HepG2 (cell line): ENCODE measurements around the gene STUB1. TPM values are rescaled to one million over a fixed set of nuclear protein-coding genes. Genes with fewer than 3 reads are reported as not detected.

Source experiments
- AFF4 ChIP-seq: sonication (generic); formaldehyde crosslinking; IDR thresholded peaks from 2 replicates; pipeline ENCODE4 v1.4.0; 2020; ENCODE audit warnings: missing genetic modification reagents
- CHCHD3 ChIP-seq: sonication (generic); formaldehyde crosslinking; IDR thresholded peaks from 2 replicates; pipeline ENCODE4 v1.8.0; 2022; ENCODE audit warnings: mild to moderate bottlenecking, missing genetic modification reagents, moderate library complexity
- DR1 ChIP-seq: sonication (generic); formaldehyde crosslinking; IDR thresholded peaks from 2 replicates; pipeline ENCODE4 v1.8.0; 2021; ENCODE audit warnings: mild to moderate bottlenecking, missing genetic modification reagents, inconsistent platforms
- GTF2F1 ChIP-seq: fragments of 150-350 bp; IDR thresholded peaks from 2 replicates; pipeline ENCODE4 v1.6.1; 2014; ENCODE audit warnings: low read length
- HNRNPH1 ChIP-seq: fragments of 200-400 bp; formaldehyde crosslinking; optimal IDR thresholded peaks from 2 replicates; pipeline ENCODE3; 2017; ENCODE audit warnings: mild to moderate bottlenecking, low read depth, low read length
- KDM3A ChIP-seq: IDR thresholded peaks from 2 replicates; pipeline ENCODE4 v1.6.1; 2018; ENCODE audit warnings: low read depth, missing compliant biosample characterization
- KDM6A ChIP-seq: IDR thresholded peaks from 2 replicates; pipeline ENCODE4 v1.6.1; 2016; ENCODE audit warnings: low read depth
- KMT2A ChIP-seq: sonication (generic); formaldehyde crosslinking; IDR thresholded peaks from 2 replicates; pipeline ENCODE4 v1.4.0; 2020; ENCODE audit warnings: missing genetic modification reagents
- NFKB2 ChIP-seq: sonication (generic); formaldehyde crosslinking; IDR thresholded peaks from 2 replicates; pipeline ENCODE4 v1.4.0; 2020; ENCODE audit warnings: missing genetic modification reagents, borderline replicate concordance
- PHF5A ChIP-seq: IDR thresholded peaks from one replicate; pipeline ENCODE4 v1.6.1; 2018; ENCODE audit warnings: low read depth, missing genetic modification reagents; ENCODE audit not compliant: unreplicated experiment
- PHF8 ChIP-seq: sonication (generic); formaldehyde crosslinking; IDR thresholded peaks from 2 replicates; pipeline ENCODE4 v1.5.0; 2020; ENCODE audit warnings: missing genetic modification reagents
- RFXAP ChIP-seq: sonication (generic); formaldehyde crosslinking; IDR thresholded peaks from 2 replicates; pipeline ENCODE4 v1.4.0; 2020; ENCODE audit warnings: missing genetic modification reagents, borderline replicate concordance
- RXRB ChIP-seq: IDR thresholded peaks from 2 replicates; pipeline ENCODE4 v1.6.1; 2016; ENCODE audit warnings: borderline replicate concordance, missing genetic modification reagents, missing compliant biosample characterization
- SUZ12 ChIP-seq: fragments of 150-350 bp; IDR thresholded peaks from 2 replicates; pipeline ENCODE4 v1.6.1; 2014; ENCODE audit warnings: low read depth, low read length
- ZBTB1 ChIP-seq: sonication (generic); formaldehyde crosslinking; IDR thresholded peaks from 2 replicates; pipeline ENCODE4 v1.4.0; 2020; ENCODE audit warnings: missing genetic modification reagents, borderline replicate concordance
- ZBTB38 ChIP-seq: sonication (generic); formaldehyde crosslinking; IDR thresholded peaks from 2 replicates; pipeline ENCODE4 v1.5.1; 2020; ENCODE audit warnings: mild to moderate bottlenecking, missing genetic modification reagents
- ZNF160 ChIP-seq: sonication (generic); formaldehyde crosslinking; IDR thresholded peaks from 2 replicates; pipeline ENCODE4 v1.8.0; 2022; ENCODE audit warnings: mild to moderate bottlenecking, inconsistent platforms, missing genetic modification reagents
- ZNF230 ChIP-seq: sonication (generic); formaldehyde crosslinking; IDR thresholded peaks from 2 replicates; pipeline ENCODE4 v1.4.0; 2020; ENCODE audit warnings: mild to moderate bottlenecking, missing genetic modification reagents
- ZNF232 ChIP-seq: sonication (generic); formaldehyde crosslinking; IDR thresholded peaks from 2 replicates; pipeline ENCODE4 v1.4.0; 2020; ENCODE audit warnings: missing genetic modification reagents, borderline replicate concordance
- ZNF251 ChIP-seq: sonication (generic); formaldehyde crosslinking; IDR thresholded peaks from 2 replicates; pipeline ENCODE4 v1.9.0; 2021; ENCODE audit warnings: mild to moderate bottlenecking, missing genetic modification reagents
- ZNF687 ChIP-seq: sonication (generic); formaldehyde crosslinking; IDR thresholded peaks from 2 replicates; pipeline ENCODE4 v1.5.1; 2020; ENCODE audit warnings: mild to moderate bottlenecking, missing genetic modification reagents, moderate library complexity
- ZNF772 ChIP-seq: sonication (generic); formaldehyde crosslinking; IDR thresholded peaks from 2 replicates; pipeline ENCODE4 v1.5.0; 2020; ENCODE audit warnings: mild to moderate bottlenecking, missing genetic modification reagents
- ZNF777 ChIP-seq: sonication (generic); formaldehyde crosslinking; IDR thresholded peaks from 2 replicates; pipeline ENCODE4 v1.4.0; 2020; ENCODE audit warnings: missing genetic modification reagents
- ZSCAN9 ChIP-seq: IDR thresholded peaks from 2 replicates; pipeline ENCODE4 v1.6.1; 2016; ENCODE audit warnings: borderline replicate concordance
- polyA plus RNA-seq, 8 experiments: library from polyadenylated mRNA; depleted of rRNA in 3 of 8; stranded (reverse) in 7 of 8; unstranded in 1 of 8; fragments of >200 nt; fragmentation: Illumina TruSeq in 4 of 8; extraction: Trizol in 4 of 8; gene quantifications; 2 replicates each; pipeline versions ENCODE4 v1.2.1 to v1.2.3, GENCODE V29; 2011 to 2016; ENCODE audit warnings: low read depth in 4 of 8, missing spikeins in 1 of 8, mixed read lengths in 1 of 8; ENCODE audit not compliant: insufficient read depth in 1 of 8
- total RNA-seq, 5 experiments: library from RNA; depleted of rRNA; stranded (reverse); fragments of >200 nt; fragmentation: Illumina TruSeq; extraction: Trizol; gene quantifications; 2 replicates each; pipeline ENCODE4 v1.2.3, GENCODE V29; 2016; ENCODE audit warnings: low read depth in 1 of 5

The STUB1 gene
- total and polyA plus RNA-seq, 2 of the 13 experiments (the other 11 are each of a cell fraction or from before 2014, with no cell fraction given), result 52.9 to 78.2 TPM

- TF ChIP-seq AFF4 (CRISPR knock-in tag) (peak; percentile 69; the same call in 1 of the 2 replicates), ZNF230 (CRISPR knock-in tag) (no peak), ZNF160 (CRISPR knock-in tag) (peak; percentile 63), PHF5A (CRISPR knock-in tag) (no peak), ZBTB38 (CRISPR knock-in tag) (0 out of 2 replicates have a peak, but pooled peaks have one; percentile 36), PHF8 (CRISPR knock-in tag) (peak; percentile 77), ZBTB1 (CRISPR knock-in tag) (no peak), ZNF687 (CRISPR knock-in tag) (peak; percentile 70), CHCHD3 (CRISPR knock-in tag) (0 out of 2 replicates have a peak, but pooled peaks have one; percentile 38), NFKB2 (no peak), ZNF777 (CRISPR knock-in tag) (no peak; the same call in none of the 2 replicates), HNRNPH1 (no peak), ZNF772 (CRISPR knock-in tag) (no peak), ZNF232 (CRISPR knock-in tag) (0 out of 2 replicates have a peak, but pooled peaks have one; percentile 36), RXRB (CRISPR knock-in tag) (peak; percentile 32; the same call in 1 of the 2 replicates), SUZ12 (no peak), ZNF251 (CRISPR knock-in tag) (no peak), KDM3A (CRISPR knock-in tag) (no peak), RFXAP (CRISPR knock-in tag) (peak; percentile 26; the same call in 1 of the 2 replicates), KMT2A (CRISPR knock-in tag) (peak; percentile 67), DR1 (no peak; the same call in 1 of the 2 replicates), ZSCAN9 (CRISPR knock-in tag) (no peak), KDM6A (CRISPR knock-in tag) (no peak), GTF2F1 (no peak)
These were observed 37.8 kb upstream of the STUB1 start (continued) for GRCh38 chr16:642189-643049.
